PC-9 (cell line): ENCODE data around the gene SPATS2.

Experiments used
- EZH2 ChIP-seq: fragments of 200-600 bp; sonication (generic); IDR thresholded peaks from 2 replicates; pipeline ENCODE4 v1.8.0; 2017; ENCODE audit warnings: antibody characterized with exemption, low read depth
- TF ChIP-seq, protein P1 (sequence below): fragments of 200-600 bp; sonication (generic); conservative IDR thresholded peaks from 2 replicates; pipeline ENCODE4 v1.6.1; 2017; ENCODE audit warnings: mixed run types, antibody characterized with exemption, mild to moderate bottlenecking, moderate library complexity

DNA sequence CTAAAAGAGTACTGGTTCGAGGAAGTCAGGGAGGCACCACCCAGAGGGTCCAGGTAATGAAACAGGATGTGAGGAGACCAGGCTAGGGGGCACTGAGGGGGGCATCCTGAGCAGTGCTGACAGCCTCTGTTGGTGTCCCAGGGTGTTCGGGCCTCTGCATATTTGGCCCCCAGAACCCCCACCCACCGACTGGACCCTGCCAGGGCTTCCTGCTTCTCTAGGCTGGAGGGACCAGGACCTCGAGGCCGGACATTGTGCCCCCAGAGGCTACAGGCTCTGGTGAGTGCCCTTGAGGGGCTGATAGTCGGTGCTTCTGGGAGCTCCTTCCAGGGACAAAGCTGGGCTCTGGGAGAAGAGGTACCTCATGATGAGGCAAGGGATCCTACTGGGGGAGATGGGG, 41.7 kb upstream of the SPATS2 start:
- TF ChIP-seq, protein P1, sequence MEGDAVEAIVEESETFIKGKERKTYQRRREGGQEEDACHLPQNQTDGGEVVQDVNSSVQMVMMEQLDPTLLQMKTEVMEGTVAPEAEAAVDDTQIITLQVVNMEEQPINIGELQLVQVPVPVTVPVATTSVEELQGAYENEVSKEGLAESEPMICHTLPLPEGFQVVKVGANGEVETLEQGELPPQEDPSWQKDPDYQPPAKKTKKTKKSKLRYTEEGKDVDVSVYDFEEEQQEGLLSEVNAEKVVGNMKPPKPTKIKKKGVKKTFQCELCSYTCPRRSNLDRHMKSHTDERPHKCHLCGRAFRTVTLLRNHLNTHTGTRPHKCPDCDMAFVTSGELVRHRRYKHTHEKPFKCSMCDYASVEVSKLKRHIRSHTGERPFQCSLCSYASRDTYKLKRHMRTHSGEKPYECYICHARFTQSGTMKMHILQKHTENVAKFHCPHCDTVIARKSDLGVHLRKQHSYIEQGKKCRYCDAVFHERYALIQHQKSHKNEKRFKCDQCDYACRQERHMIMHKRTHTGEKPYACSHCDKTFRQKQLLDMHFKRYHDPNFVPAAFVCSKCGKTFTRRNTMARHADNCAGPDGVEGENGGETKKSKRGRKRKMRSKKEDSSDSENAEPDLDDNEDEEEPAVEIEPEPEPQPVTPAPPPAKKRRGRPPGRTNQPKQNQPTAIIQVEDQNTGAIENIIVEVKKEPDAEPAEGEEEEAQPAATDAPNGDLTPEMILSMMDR = no peak
- no peak for TF ChIP-seq EZH2
